NCI-H146 (cell line): ENCODE results near the gene PRSS27.
"Not testable (repeated sequence)": the region's sequence is repeated elsewhere in the genome, so short reads cannot be mapped to it uniquely, and the experiment has no call there.

ENCODE experiments used
- DNase-seq: peaks from one replicate; lab custom pipeline; 2025; lab: John Stamatoyannopoulos, UW

The PRSS27 gene

GRCh38 chr16:2708290-2708639 lies 11.8 kb downstream of the PRSS27 start:
- no peak for DNase-seq

DNA sequence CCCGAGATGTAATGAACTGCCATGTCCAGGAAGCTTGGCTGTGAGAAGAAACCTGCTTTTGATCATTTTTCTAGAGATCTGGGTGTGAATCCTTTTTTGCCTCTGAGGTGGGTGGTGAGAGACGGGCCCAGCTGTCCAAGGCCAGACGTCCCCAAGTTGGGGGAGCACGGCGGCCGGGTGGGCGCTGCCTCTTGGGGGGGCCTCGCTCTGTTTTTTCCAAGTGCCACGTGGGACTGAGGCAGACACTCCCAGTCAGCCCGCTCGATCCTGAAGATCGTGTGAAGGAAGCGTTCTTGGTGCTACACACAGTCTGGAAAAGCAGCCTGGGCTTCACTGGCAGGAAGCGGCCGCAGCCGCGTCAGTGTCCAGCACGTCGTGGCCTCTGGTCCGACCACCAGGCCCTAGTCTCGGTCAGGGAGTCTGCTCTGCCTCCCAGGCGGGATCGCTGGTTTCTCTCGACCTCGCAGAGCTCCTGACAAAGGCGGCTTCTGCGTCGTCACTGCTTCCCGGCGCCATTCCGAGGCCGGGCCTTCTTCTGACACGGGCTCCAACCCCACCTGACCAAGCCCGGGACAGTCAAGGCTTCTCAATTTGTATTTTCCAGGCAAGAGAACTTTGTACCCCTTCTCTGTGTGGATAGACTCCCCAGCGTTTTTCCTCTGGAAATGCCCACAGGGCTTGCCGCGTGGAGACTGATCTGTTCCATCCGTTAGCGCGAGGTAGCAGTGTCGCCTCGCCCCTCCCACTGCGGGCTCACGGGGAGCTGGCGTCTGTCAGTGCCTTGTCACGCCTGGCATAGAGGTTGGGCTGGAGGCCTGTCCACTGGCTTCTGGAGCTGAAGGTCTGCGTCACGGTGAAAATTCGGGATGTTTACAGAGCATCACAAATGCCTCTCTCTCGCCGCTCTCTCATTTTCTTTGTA lies 12.4 kb downstream of the PRSS27 start:
- no peak for DNase-seq

- DNase-seq, result no peak
These were observed 13.3 kb downstream of the PRSS27 start for GRCh38 chr16:2706611-2707311.

- DNase-seq, result no peak
These were observed 13.9 kb downstream of the PRSS27 start for GRCh38 chr16:2706085-2706484.

- DNase-seq, result no peak
These were observed 14.7 kb downstream of the PRSS27 start for GRCh38 chr16:2705351-2705750.

- no peak for DNase-seq
These were observed 15.1 kb downstream of the PRSS27 start for GRCh38 chr16:2704983-2705275.

GRCh38 chr16:2704166-2704982 lies 15.7 kb downstream of the PRSS27 start:
- DNase-seq, result no peak

GRCh38 chr16:2702871-2703745 lies 16.9 kb downstream of the PRSS27 start:
- DNase-seq, result no peak

GRCh38 chr16:2702438-2702825 lies 17.6 kb downstream of the PRSS27 start:
- no peak for DNase-seq

GRCh38 chr16:2701713-2702437 lies 18.1 kb downstream of the PRSS27 start:
- DNase-seq, result no peak

GRCh38 chr16:2701272-2701671 lies 18.8 kb downstream of the PRSS27 start:
- no peak for DNase-seq

DNA sequence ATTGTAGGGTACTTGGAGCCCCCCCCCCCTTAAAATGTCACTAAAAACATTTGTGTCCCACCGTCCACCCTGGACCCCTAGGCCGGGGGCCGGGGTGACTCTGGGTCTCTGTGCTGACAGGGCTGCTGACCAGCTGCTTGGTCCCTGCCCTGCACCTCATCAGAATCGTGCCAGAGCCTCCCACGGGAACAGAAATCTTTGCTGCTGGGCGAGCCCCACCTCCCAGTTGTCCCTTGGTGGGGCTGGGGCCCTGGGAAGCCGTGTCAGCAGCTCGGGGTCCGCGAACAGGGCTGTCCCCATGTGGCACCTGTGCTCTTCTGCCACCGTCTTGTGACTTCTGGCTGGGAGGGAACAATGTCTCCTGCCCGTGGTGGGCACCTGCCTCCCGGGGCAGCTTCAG lies 19.2 kb downstream of the PRSS27 start:
- DNase-seq, result no peak

- DNase-seq, result no peak
These were observed 20.0 kb downstream of the PRSS27 start for GRCh38 chr16:2699791-2700600.

DNA sequence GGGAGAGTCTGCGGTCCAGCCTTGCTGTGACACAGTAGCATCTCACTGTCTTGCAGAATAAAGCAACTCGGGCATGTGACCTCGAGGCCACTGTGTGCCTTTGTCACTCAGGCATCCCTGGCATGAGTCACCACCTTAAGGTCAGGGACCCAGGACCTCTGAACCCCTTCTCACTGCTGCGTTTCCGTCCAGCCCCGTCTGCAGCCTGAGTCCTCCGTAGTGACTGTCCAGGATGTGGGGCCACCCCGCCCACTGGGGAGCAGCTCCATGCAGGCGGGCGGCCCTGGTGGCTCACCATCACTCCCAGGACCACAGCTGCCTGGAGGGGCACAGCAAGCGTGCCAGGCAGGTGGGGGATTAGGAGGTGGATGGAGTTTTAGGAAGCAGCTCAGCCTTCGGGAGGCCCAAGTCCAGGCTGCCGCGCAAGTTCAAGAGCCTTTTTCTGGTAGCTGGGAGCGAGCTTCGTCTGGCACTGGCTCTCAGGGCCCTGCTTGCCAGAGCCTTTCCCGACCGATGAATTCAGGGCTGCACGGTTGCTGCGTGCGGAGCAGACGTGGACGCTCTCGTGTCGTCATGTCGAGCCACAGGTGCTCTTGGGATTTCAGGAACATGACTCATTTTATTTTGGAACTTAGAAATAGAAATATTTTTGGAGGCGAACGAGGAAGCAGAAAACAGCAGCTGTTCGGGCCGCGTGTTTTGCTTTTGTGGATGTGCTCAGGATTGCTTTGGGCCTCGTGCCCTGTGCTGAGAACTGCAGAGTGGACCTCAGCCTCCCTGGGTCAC lies 20.9 kb downstream of the PRSS27 start:
- DNase-seq, result no peak

DNA sequence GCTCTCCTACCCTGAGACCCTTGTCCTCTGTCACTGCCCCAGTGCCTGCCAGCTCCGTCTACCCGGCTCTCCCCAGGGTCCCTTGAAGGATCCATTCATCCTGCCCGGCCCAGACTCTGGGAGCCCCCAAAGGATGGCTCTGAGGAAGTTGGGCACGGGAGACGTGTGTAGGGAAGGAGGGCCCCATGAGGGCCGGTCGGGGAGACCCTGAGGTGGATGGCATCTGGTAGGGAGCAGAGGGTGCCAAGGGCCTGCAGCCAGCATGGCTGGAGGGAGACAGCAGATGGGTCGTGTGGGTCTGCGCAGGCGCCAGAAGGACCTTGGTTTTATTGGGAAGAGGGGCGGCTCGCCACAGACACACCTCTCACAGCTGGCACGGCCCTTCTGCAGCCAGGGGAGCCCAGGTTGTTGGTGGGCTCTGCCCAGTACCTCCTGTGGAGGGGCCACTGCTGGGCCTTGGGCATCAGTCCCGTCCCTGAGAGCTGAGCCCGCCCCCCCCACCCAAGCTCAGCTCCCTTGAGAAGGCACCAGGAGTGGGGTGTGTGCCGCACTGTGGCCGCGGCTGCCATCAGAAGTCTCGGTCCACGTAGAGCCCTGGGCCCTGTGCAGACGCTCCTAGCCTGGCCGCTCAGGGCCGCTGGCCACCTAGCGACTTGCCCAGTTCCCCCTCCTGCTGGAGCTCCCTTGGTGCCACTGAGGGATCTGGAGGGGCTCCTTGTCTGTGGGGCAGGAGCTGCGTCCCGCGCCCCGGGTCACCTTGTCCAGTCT lies 21.7 kb downstream of the PRSS27 start:
- no peak for DNase-seq

- DNase-seq, result no peak
These were observed 22.5 kb downstream of the PRSS27 start for GRCh38 chr16:2697401-2697948.

DNA sequence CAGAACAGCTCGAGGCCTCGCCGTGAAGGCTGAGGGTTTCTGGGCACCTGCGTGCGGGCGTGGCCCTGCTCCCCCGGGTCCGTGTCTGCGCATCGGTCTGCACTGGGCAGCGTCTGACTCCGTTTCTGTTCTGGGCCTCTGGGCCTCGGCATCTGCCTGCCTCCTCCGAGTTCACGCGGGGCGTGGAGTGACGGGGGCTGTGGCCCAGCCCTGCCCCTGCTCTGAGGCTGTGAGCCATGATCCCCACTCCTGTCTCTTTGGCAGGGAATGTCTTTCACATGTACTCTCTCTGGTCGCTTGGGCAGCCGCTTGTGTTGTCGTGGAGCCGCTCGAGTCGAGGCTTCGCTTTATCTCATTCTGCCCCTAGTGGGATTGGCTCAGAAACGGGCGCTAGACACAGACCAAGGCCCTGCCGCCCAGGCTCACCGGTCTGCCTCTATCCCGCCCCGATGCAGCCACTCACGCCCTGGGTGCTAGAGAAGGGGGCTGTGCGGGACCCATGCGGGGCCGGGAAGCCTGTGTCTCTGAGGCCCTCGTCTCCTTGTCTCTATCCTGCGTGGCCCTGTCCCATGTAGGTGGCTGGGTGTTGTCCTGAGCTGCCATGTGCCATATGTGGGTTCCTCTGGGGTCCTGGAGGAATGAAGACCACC lies 23.3 kb downstream of the PRSS27 start:
- not testable (repeated sequence) for DNase-seq
